CD14-positive monocyte (primary cell): Measurements from ENCODE around the gene FGGY. TPM values are rescaled to one million over a fixed set of nuclear protein-coding genes. Genes with fewer than 3 reads are reported as not detected.
A peak's percentile ranks its signal among the peaks of the same experiment; 100 is the strongest.

ENCODE experiments used
- DNase-seq, 3 donors: peaks; one replicate each; pipeline ENCODE4 v3.0.0-alpha.2; 2011 to 2022
- H2AFZ ChIP-seq: 2 replicates; pipeline ENCODE4 v1.6.0; 2012; ENCODE audit warnings: mild to moderate bottlenecking, low read depth, low read length, inconsistent platforms; ENCODE audit not compliant: insufficient read depth, poor library complexity, severe bottlenecking
- H3K27ac ChIP-seq, 2 donors: 1 replicate in 1 of 2; 2 replicates in 1 of 2; pipeline ENCODE4 v1.5.1; 2012 to 2013; ENCODE audit warnings: low read length in 2 of 2, control low read depth in 1 of 2, inconsistent platforms in 1 of 2, low read depth in 1 of 2, mild to moderate bottlenecking in 1 of 2
- H3K27me3 ChIP-seq, 2 donors: one replicate each; pipeline versions ENCODE4 v1.6.0 to v1.6.1; 2011 to 2013; ENCODE audit warnings: low read length in 2 of 2; ENCODE audit not compliant: control insufficient read depth in 2 of 2, insufficient read depth in 2 of 2
- H3K36me3 ChIP-seq, 2 donors: replicated peaks in 1 of 2; 1 replicate in 1 of 2; 2 replicates in 1 of 2; pipeline versions ENCODE4 v1.5.1 to v1.6.1; 2012 to 2013; ENCODE audit warnings: low read length in 2 of 2, control low read depth in 1 of 2, inconsistent platforms in 1 of 2, mild to moderate bottlenecking in 1 of 2; ENCODE audit not compliant: insufficient read depth in 2 of 2, control insufficient read depth in 1 of 2
- H3K4me1 ChIP-seq, 2 donors: 1 replicate in 1 of 2; 2 replicates in 1 of 2; pipeline versions ENCODE4 v1.5.1 to v1.6.1; 2012 to 2013; ENCODE audit warnings: low read length in 2 of 2, control low read depth in 1 of 2, inconsistent platforms in 1 of 2, mild to moderate bottlenecking in 1 of 2, moderate library complexity in 1 of 2; ENCODE audit not compliant: insufficient read depth in 2 of 2, control insufficient read depth in 1 of 2
- H3K4me2 ChIP-seq: replicated peaks from 2 replicates; pipeline ENCODE3; 2012; ENCODE audit warnings: low read length, moderate library complexity, mild to moderate bottlenecking; ENCODE audit not compliant: poor library complexity, severe bottlenecking; ENCODE audit errors: extremely low read depth
- H3K4me3 ChIP-seq, 3 experiments: fragments of 200-600 bp in 1 of 3; sonication (generic) in 1 of 3; replicated peaks in 1 of 3; 1 replicate in 2 of 3; 2 replicates in 1 of 3; pipeline ENCODE4 v1.5.1; 2011 to 2013; ENCODE audit warnings: low read length in 3 of 3, mild to moderate bottlenecking in 3 of 3, control low read depth in 2 of 3, low read depth in 2 of 3, inconsistent platforms in 1 of 3, moderate library complexity in 1 of 3
- H3K79me2 ChIP-seq: 2 replicates; pipeline ENCODE4 v1.6.0; 2012; ENCODE audit warnings: mild to moderate bottlenecking, control low read depth, inconsistent platforms, low read length, moderate library complexity; ENCODE audit not compliant: insufficient read depth
- H3K9ac ChIP-seq: 2 replicates; pipeline ENCODE4 v1.6.0; 2017; ENCODE audit warnings: low read length, mild to moderate bottlenecking; ENCODE audit not compliant: insufficient read depth, poor library complexity, severe bottlenecking
- H3K9me3 ChIP-seq, 2 donors: replicated peaks in 1 of 2; 1 replicate in 1 of 2; 2 replicates in 1 of 2; pipeline versions ENCODE4 v1.5.1 to v1.6.1; 2012 to 2013; ENCODE audit warnings: low read length in 2 of 2, control low read depth in 1 of 2; ENCODE audit not compliant: control insufficient read depth in 1 of 2, insufficient read depth in 1 of 2
- H4K20me1 ChIP-seq: 2 replicates; pipeline ENCODE4 v1.6.0; 2012; ENCODE audit warnings: mild to moderate bottlenecking, low read length, control low read depth, moderate library complexity; ENCODE audit not compliant: insufficient read depth
- H3K27ac Mint-ChIP-seq, 7 donors: one replicate each; pipeline ENCODE4 v1.8.0; 2020; ENCODE audit warnings: mild to moderate bottlenecking in 7 of 7, mixed read lengths in 7 of 7, moderate library complexity in 6 of 7, inconsistent platforms in 2 of 7
- H3K27me3 Mint-ChIP-seq, 3 donors: one replicate each; pipeline ENCODE4 v1.8.0; 2021 to 2022; ENCODE audit warnings: low read depth in 3 of 3, mild to moderate bottlenecking in 3 of 3, mixed read lengths in 3 of 3, moderate library complexity in 3 of 3, inconsistent platforms in 1 of 3
- H3K36me3 Mint-ChIP-seq, 2 donors: one replicate each; pipeline ENCODE4 v1.8.0; 2020; ENCODE audit warnings: mixed read lengths in 2 of 2, inconsistent platforms in 1 of 2, mild to moderate bottlenecking in 1 of 2
- H3K4me1 Mint-ChIP-seq: one replicate; pipeline ENCODE4 v1.8.0; 2020; ENCODE audit warnings: mild to moderate bottlenecking, mixed read lengths
- H3K4me3 Mint-ChIP-seq, 2 donors: one replicate each; pipeline ENCODE4 v1.8.0; 2020; ENCODE audit warnings: mild to moderate bottlenecking in 2 of 2, mixed read lengths in 2 of 2, moderate library complexity in 1 of 2
- H3K9me3 Mint-ChIP-seq, 7 donors: one replicate each; pipeline ENCODE4 v1.8.0; 2020 to 2022; ENCODE audit warnings: mixed read lengths in 7 of 7, mild to moderate bottlenecking in 6 of 7, moderate library complexity in 6 of 7, inconsistent platforms in 2 of 7
- WGBS: methylation state at CpG from one replicate; pipeline ENCODE4 v1.1.5; 2013; ENCODE audit warnings: missing lambda C conversion rate; ENCODE audit not compliant: insufficient coverage; 5-methylcytosine and 5-hydroxymethylcytosine counted together
- intact Hi-C, 2 donors: fragments of 100-400 bp; cut with micrococcal nuclease; formaldehyde crosslinking; loops; one replicate each; pipeline versions ENCODE4 v1.15.0 to v1.15.1; 2023
- polyA plus RNA-seq, 3 donors: library from polyadenylated mRNA; depleted of rRNA in 1 of 3; unstranded in 2 of 3; stranded (reverse) in 1 of 3; fragments of 300-500 nt in 2 of 3; fragments of >200 nt in 1 of 3; fragmentation: Illumina TruSeq in 2 of 3; gene quantifications; 1 replicate in 2 of 3; 2 replicates in 1 of 3; pipeline ENCODE4 v1.2.3, GENCODE V29; 2012 to 2021
- TF ChIP-seq, protein P1 (sequence below): fragments of 200-600 bp; IDR thresholded peaks from one replicate; pipeline ENCODE4 v1.8.0; 2022; ENCODE audit warnings: antibody characterized with exemption, mild to moderate bottlenecking

FGGY gene
- polyA plus RNA-seq, 3 donors: 2.3 to 4.3 (median 2.9) TPM

DNA sequence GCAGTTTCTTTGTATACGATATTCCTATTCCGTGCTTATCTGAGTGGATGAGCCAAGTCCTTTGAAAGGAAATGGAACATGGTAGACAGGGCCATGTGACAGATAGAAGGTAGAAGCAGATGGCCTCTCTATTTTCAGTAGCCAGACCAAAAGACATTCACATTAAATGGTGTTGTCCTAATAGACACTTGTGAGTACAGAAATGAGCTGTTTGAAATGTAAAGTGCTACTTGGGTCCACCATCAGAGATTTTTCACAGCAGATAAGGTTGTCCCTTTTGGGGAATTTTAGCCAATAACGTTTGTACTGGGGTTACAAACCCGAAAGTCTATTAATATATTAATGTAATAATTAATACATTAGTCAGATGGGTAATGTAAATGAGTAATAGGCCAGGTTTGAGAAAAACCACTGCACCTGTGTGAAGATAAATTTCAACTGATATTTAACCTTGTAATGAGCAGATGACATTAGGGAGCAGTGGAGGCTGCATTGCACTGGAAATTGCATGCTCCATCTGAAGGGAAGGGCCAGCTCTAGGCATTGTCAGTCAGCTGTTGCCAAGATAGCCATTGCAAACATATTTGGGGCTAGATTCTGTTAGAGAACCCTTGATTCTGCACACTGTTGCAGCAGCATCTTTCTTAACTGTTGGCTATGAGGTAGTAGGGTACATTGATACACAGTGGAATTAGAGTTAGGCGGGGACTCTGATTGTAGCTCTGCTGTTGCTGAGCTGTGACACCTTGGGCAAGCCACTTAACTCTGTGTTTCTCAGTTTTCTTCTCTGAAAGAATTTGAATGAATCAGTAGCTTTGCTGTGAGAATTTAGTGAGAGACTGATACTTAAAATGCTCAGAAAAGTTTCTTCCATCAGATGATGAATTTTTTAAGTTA lies 43.8 kb downstream of the FGGY start:
- WGBS: 100% methylated on average over 3 of the region's 5 CpGs

DNA sequence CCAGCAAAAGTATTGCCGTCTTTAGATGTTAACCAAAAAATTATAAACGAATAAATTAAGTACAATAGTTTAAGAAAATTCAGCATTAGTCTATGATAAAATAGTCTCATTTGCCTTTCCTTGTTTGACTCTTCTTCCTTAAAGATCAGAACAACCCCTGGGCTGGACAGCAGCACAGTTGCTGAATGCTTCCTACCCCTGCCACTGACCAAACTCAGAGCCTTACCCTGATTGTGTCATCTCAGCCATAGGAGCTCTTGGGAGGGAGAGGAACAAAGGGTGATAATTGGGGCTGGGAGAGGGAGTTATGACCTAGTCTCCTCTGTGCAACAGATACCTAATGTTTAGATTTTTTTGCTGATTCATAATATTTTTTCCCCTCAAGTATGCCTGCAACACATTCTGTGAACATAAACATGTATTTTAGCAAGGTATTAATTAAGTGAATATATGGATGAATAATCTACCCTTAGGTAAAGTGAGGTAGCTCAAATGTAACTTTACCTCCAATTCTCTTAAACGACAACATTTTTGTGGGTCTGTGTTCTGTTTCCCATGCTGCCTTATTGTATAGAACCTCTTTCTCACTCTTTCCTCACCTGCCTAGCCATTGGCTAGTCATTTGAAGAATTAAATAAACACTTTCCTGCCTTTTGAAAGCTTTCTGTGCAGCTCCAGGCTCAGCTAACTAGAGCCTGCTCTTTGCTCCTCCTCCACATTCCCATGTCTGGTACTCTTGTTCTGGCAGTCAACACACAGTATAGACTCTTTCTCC lies 46.1 kb downstream of the FGGY start:
- no peaks in the 10 kb centered on the region for H4K20me1 ChIP-seq
- intact Hi-C loops: no loop called here
- no peaks in the 10 kb centered on the region for H3K4me1 ChIP-seq
- no CpG with 5 or more reads among the region's 3 CpGs for WGBS
- H3K27me3 Mint-ChIP-seq: peaks cover 0 to 2% (median 0%) of the 10 kb centered on the region in 3 donors
- H3K27ac Mint-ChIP-seq: peak overlapping the region in 1 of 7 donors; percentile 36
- DNase-seq: no peak
- H3K79me2 ChIP-seq: no peaks in the 10 kb centered on the region
- H3K4me2 ChIP-seq: no peak overlapping the region
- no peak overlapping the region for H3K27ac ChIP-seq
- no peaks in the 10 kb centered on the region for H3K4me1 Mint-ChIP-seq
- H3K4me3 Mint-ChIP-seq: no peak overlapping the region
- H3K27me3 ChIP-seq: no peaks in the 10 kb centered on the region
- peaks cover 0 to 4% of the 10 kb centered on the region in 2 donors for H3K36me3 Mint-ChIP-seq
- no peak overlapping the region for H3K4me3 ChIP-seq
- no peak overlapping the region for H2AFZ ChIP-seq
- H3K9me3 Mint-ChIP-seq: no peaks in the 10 kb centered on the region
- H3K9ac ChIP-seq: no peak overlapping the region
- H3K36me3 ChIP-seq: no peaks in the 10 kb centered on the region
- TF ChIP-seq, protein P1, sequence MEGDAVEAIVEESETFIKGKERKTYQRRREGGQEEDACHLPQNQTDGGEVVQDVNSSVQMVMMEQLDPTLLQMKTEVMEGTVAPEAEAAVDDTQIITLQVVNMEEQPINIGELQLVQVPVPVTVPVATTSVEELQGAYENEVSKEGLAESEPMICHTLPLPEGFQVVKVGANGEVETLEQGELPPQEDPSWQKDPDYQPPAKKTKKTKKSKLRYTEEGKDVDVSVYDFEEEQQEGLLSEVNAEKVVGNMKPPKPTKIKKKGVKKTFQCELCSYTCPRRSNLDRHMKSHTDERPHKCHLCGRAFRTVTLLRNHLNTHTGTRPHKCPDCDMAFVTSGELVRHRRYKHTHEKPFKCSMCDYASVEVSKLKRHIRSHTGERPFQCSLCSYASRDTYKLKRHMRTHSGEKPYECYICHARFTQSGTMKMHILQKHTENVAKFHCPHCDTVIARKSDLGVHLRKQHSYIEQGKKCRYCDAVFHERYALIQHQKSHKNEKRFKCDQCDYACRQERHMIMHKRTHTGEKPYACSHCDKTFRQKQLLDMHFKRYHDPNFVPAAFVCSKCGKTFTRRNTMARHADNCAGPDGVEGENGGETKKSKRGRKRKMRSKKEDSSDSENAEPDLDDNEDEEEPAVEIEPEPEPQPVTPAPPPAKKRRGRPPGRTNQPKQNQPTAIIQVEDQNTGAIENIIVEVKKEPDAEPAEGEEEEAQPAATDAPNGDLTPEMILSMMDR: no peak
- no peaks in the 10 kb centered on the region for H3K9me3 ChIP-seq

More for the DNA sequence above, 43.8 kb downstream of the FGGY start:
- H3K4me2 ChIP-seq: no peak overlapping the region
- H3K4me3 Mint-ChIP-seq: no peak overlapping the region
- peaks cover 0 to 2% (median 0%) of the 10 kb centered on the region in 7 donors for H3K9me3 Mint-ChIP-seq
- H3K36me3 Mint-ChIP-seq: peaks cover 0 to 6% of the 10 kb centered on the region in 2 donors
- H3K4me3 ChIP-seq: no peak overlapping the region
- no peak overlapping the region for H2AFZ ChIP-seq
- no peaks in the 10 kb centered on the region for H3K27me3 ChIP-seq
- H3K9me3 ChIP-seq: no peaks in the 10 kb centered on the region
- H3K9ac ChIP-seq: no peak overlapping the region
- peaks cover 0 to 2% (median 0%) of the 10 kb centered on the region in 3 donors for H3K27me3 Mint-ChIP-seq
- no peaks in the 10 kb centered on the region for H3K36me3 ChIP-seq
- H3K27ac Mint-ChIP-seq: no peak overlapping the region
- TF ChIP-seq, protein P1: no peak
- intact Hi-C loops: no loop called here
- no peak overlapping the region for H3K27ac ChIP-seq
- H3K4me1 ChIP-seq: no peaks in the 10 kb centered on the region
- H4K20me1 ChIP-seq: no peaks in the 10 kb centered on the region
- no peaks in the 10 kb centered on the region for H3K4me1 Mint-ChIP-seq
- H3K79me2 ChIP-seq: no peaks in the 10 kb centered on the region
- no peak for DNase-seq
